HG03378 (cell line): ENCODE measurements around the gene PYGB.

Experiments used
- ATAC-seq: cut with Tn5 transposase; IDR thresholded peaks from one replicate; pipeline ENCODE4 v1.9.1; 2021; ENCODE audit warnings: mild to moderate bottlenecking, moderate library complexity; ENCODE audit not compliant: unreplicated experiment

Gene PYGB

GRCh38 chr20:25280574-25281535, 33.0 kb downstream of the PYGB start:
- no peak for ATAC-seq

- peak; percentile 54 for ATAC-seq
Observed at GRCh38 chr20:25281541-25281991, 33.7 kb downstream of the PYGB start.

GRCh38 chr20:25282034-25282781, 34.3 kb downstream of the PYGB start:
- ATAC-seq: no peak

- ATAC-seq: no peak
Observed at GRCh38 chr20:25282796-25283195, 34.9 kb downstream of the PYGB start.

- ATAC-seq: no peak
Observed at GRCh38 chr20:25283221-25283951, 35.5 kb downstream of the PYGB start.

- ATAC-seq: no peak
Observed at GRCh38 chr20:25284131-25284601, 36.3 kb downstream of the PYGB start.

GRCh38 chr20:25285091-25285647, 37.3 kb downstream of the PYGB start:
- ATAC-seq: no peak

- no peak for ATAC-seq
Observed at GRCh38 chr20:25285856-25286798, 38.2 kb downstream of the PYGB start.

GRCh38 chr20:25286917-25287316, 39.0 kb downstream of the PYGB start:
- ATAC-seq: no peak

- no peak for ATAC-seq
Observed at GRCh38 chr20:25287631-25288290, 39.9 kb downstream of the PYGB start.

GRCh38 chr20:25288291-25289181, 40.7 kb downstream of the PYGB start:
- ATAC-seq: peak; percentile 97

GRCh38 chr20:25289886-25290597, 42.2 kb downstream of the PYGB start:
- no peak for ATAC-seq

- ATAC-seq: no peak
Observed at GRCh38 chr20:25290646-25291431, 43.0 kb downstream of the PYGB start.

GRCh38 chr20:25291432-25292133, 43.7 kb downstream of the PYGB start:
- ATAC-seq: no peak

GRCh38 chr20:25292176-25292891, 44.4 kb downstream of the PYGB start:
- ATAC-seq: no peak
